OCI-LY7 (cell line): ENCODE data around the gene AIFM2.

Experiments used
- CTCF ChIP-seq: fragments of 200-600 bp; sonication (generic); conservative IDR thresholded peaks from 2 replicates; pipeline ENCODE4 v1.5.1; 2014; ENCODE audit warnings: mild to moderate bottlenecking, antibody characterized with exemption, low read length, moderate library complexity, mixed read lengths
- EZH2phosphoT487 ChIP-seq: fragments of 200-600 bp; sonication (generic); IDR thresholded peaks from 2 replicates; pipeline ENCODE4 v1.6.1; 2018; ENCODE audit warnings: low read depth, borderline replicate concordance, mild to moderate bottlenecking, mixed run types, antibody characterized with exemption, low read length, moderate library complexity, mixed read lengths

DNA sequence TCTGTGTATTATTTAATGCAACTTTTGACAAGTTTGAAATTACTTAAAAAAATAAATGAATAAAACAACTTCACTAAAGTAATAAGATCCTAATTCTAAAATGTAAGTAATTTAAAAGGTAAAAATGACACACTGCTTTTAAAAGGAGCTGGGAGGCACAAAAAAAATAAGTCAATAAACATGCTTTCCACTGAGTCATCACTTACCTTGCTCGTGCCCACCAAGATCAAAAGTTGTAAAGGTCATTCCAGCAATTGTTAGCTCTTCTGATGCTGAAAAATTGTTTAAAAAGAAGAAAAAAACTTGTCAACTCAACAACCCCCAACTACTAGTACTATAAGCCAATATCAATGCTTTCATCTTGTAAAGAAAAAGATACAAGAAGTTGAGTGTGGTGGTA is 28.2 kb upstream of the AIFM2 start:
- TF ChIP-seq CTCF (no peak), EZH2phosphoT487 (no peak)
